Measurements from ENCODE around the gene RALGAPB. TPM values are rescaled to one million over a fixed set of nuclear protein-coding genes. Genes with fewer than 3 reads are reported as not detected.

RALGAPB gene
- total and polyA plus RNA-seq, 2 experiments from 2014 or later, result 10.2 to 40.4 TPM

DNA sequence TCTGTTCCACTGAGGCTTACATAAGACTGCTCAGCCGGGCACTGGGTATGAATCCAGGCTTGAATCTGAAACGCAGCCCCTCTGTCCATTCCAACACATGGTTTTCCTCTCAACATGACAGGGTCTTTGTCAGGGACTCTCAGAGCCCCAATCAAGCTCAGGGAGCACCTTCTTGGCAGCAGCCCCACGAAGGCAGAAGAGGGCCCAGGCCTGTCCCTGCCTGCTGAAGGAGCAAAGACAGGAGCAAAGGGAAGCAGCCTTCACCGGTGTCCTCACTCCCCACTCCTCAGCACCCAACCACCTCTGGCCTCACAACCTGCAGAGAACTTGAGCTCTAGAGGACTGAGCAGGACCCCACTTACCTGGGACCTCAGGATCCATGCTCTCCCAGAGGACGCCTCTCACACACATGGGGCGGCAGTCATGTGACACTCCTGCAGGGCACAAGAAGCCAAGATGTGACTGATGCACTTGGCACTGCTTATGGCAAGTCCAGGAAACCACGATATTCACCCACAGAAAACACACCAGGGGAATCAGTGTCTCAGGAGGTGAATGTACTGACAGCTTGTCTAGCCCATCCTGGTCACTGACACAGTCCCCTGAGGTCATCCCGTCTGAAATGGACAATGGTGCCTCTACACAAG is 41.8 kb upstream of the RALGAPB start:
- no peak overlapping the region for H3K4me2 ChIP-seq
- peaks cover 6% of the 10 kb centered on the region; the same call in 1 of the 2 replicates for H3K4me1 ChIP-seq (ENCODE audit: insufficient read depth)
- H3K4me3 ChIP-seq, result no peak overlapping the region
- H2AFZ ChIP-seq, result no peak overlapping the region
- H3K36me3 Mint-ChIP-seq (ENCODE audit: low read depth), result peaks cover 93% of the 10 kb centered on the region
- no peak for TF ChIP-seq CREB1 (CRISPR knock-in tag; IDR thresholded peaks at IDR 0.05; ENCODE audit: low read depth)
- TF ChIP-seq, protein P1, sequence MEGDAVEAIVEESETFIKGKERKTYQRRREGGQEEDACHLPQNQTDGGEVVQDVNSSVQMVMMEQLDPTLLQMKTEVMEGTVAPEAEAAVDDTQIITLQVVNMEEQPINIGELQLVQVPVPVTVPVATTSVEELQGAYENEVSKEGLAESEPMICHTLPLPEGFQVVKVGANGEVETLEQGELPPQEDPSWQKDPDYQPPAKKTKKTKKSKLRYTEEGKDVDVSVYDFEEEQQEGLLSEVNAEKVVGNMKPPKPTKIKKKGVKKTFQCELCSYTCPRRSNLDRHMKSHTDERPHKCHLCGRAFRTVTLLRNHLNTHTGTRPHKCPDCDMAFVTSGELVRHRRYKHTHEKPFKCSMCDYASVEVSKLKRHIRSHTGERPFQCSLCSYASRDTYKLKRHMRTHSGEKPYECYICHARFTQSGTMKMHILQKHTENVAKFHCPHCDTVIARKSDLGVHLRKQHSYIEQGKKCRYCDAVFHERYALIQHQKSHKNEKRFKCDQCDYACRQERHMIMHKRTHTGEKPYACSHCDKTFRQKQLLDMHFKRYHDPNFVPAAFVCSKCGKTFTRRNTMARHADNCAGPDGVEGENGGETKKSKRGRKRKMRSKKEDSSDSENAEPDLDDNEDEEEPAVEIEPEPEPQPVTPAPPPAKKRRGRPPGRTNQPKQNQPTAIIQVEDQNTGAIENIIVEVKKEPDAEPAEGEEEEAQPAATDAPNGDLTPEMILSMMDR (conservative IDR thresholded peaks at IDR 0.05; ENCODE audit: low read depth in 2 of 2), result no peak
- TF ChIP-seq, protein P2, sequence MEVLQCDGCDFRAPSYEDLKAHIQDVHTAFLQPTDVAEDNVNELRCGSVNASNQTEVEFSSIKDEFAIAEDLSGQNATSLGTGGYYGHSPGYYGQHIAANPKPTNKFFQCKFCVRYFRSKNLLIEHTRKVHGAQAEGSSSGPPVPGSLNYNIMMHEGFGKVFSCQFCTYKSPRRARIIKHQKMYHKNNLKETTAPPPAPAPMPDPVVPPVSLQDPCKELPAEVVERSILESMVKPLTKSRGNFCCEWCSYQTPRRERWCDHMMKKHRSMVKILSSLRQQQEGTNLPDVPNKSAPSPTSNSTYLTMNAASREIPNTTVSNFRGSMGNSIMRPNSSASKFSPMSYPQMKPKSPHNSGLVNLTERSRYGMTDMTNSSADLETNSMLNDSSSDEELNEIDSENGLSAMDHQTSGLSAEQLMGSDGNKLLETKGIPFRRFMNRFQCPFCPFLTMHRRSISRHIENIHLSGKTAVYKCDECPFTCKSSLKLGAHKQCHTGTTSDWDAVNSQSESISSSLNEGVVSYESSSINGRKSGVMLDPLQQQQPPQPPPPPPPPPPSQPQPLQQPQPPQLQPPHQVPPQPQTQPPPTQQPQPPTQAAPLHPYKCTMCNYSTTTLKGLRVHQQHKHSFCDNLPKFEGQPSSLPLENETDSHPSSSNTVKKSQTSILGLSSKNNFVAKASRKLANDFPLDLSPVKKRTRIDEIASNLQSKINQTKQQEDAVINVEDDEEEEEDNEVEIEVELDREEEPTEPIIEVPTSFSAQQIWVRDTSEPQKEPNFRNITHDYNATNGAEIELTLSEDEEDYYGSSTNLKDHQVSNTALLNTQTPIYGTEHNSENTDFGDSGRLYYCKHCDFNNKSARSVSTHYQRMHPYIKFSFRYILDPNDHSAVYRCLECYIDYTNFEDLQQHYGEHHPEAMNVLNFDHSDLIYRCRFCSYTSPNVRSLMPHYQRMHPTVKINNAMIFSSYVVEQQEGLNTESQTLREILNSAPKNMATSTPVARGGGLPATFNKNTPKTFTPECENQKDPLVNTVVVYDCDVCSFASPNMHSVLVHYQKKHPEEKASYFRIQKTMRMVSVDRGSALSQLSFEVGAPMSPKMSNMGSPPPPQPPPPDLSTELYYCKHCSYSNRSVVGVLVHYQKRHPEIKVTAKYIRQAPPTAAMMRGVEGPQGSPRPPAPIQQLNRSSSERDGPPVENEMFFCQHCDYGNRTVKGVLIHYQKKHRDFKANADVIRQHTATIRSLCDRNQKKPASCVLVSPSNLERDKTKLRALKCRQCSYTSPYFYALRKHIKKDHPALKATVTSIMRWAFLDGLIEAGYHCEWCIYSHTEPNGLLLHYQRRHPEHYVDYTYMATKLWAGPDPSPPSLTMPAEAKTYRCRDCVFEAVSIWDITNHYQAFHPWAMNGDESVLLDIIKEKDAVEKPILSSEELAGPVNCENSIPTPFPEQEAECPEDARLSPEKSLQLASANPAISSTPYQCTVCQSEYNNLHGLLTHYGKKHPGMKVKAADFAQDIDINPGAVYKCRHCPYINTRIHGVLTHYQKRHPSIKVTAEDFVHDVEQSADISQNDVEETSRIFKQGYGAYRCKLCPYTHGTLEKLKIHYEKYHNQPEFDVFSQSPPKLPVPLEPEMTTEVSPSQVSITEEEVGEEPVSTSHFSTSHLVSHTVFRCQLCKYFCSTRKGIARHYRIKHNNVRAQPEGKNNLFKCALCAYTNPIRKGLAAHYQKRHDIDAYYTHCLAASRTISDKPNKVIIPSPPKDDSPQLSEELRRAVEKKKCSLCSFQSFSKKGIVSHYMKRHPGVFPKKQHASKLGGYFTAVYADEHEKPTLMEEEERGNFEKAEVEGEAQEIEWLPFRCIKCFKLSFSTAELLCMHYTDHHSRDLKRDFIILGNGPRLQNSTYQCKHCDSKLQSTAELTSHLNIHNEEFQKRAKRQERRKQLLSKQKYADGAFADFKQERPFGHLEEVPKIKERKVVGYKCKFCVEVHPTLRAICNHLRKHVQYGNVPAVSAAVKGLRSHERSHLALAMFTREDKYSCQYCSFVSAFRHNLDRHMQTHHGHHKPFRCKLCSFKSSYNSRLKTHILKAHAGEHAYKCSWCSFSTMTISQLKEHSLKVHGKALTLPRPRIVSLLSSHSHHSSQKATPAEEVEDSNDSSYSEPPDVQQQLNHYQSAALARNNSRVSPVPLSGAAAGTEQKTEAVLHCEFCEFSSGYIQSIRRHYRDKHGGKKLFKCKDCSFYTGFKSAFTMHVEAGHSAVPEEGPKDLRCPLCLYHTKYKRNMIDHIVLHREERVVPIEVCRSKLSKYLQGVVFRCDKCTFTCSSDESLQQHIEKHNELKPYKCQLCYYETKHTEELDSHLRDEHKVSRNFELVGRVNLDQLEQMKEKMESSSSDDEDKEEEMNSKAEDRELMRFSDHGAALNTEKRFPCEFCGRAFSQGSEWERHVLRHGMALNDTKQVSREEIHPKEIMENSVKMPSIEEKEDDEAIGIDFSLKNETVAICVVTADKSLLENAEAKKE (CRISPR knock-in tag; IDR thresholded peaks at IDR 0.05), result no peak
- TF ChIP-seq, protein P3, sequence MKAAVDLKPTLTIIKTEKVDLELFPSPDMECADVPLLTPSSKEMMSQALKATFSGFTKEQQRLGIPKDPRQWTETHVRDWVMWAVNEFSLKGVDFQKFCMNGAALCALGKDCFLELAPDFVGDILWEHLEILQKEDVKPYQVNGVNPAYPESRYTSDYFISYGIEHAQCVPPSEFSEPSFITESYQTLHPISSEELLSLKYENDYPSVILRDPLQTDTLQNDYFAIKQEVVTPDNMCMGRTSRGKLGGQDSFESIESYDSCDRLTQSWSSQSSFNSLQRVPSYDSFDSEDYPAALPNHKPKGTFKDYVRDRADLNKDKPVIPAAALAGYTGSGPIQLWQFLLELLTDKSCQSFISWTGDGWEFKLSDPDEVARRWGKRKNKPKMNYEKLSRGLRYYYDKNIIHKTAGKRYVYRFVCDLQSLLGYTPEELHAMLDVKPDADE (IDR thresholded peaks at IDR 0.05), result no peak
- TF ChIP-seq EZH2 (IDR thresholded peaks at IDR 0.05; ENCODE audit: low read depth, unreplicated experiment), result no peak
- TF ChIP-seq JUNB (IDR thresholded peaks at IDR 0.05; ENCODE audit: unreplicated experiment), result no peak
- no peak for TF ChIP-seq STAT1 (IDR thresholded peaks at IDR 0.05; ENCODE audit: unreplicated experiment)
- TF ChIP-seq, protein P4, sequence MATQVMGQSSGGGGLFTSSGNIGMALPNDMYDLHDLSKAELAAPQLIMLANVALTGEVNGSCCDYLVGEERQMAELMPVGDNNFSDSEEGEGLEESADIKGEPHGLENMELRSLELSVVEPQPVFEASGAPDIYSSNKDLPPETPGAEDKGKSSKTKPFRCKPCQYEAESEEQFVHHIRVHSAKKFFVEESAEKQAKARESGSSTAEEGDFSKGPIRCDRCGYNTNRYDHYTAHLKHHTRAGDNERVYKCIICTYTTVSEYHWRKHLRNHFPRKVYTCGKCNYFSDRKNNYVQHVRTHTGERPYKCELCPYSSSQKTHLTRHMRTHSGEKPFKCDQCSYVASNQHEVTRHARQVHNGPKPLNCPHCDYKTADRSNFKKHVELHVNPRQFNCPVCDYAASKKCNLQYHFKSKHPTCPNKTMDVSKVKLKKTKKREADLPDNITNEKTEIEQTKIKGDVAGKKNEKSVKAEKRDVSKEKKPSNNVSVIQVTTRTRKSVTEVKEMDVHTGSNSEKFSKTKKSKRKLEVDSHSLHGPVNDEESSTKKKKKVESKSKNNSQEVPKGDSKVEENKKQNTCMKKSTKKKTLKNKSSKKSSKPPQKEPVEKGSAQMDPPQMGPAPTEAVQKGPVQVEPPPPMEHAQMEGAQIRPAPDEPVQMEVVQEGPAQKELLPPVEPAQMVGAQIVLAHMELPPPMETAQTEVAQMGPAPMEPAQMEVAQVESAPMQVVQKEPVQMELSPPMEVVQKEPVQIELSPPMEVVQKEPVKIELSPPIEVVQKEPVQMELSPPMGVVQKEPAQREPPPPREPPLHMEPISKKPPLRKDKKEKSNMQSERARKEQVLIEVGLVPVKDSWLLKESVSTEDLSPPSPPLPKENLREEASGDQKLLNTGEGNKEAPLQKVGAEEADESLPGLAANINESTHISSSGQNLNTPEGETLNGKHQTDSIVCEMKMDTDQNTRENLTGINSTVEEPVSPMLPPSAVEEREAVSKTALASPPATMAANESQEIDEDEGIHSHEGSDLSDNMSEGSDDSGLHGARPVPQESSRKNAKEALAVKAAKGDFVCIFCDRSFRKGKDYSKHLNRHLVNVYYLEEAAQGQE (IDR thresholded peaks at IDR 0.05; ENCODE audit: unreplicated experiment), result no peak
- TF ChIP-seq ZNF114 (CRISPR knock-in tag; IDR thresholded peaks at IDR 0.05), result no peak
- no peak for ATAC-seq
- H3K4me3 Mint-ChIP-seq, result no peak overlapping the region
- peaks cover 6% of the 10 kb centered on the region; the same call in 2 of the 3 replicates for H3K9me3 Mint-ChIP-seq
- peaks cover 78% of the 10 kb centered on the region for H3K36me3 ChIP-seq (ENCODE audit: insufficient read depth)
- H3K27me3 ChIP-seq (ENCODE audit: insufficient read depth), result no peaks in the 10 kb centered on the region
- H3K79me2 ChIP-seq (replicated peaks; ENCODE audit: insufficient read depth), result peaks cover 91% of the 10 kb centered on the region
- H4K20me1 ChIP-seq (replicated peaks; ENCODE audit: insufficient read depth), result peaks cover 38% of the 10 kb centered on the region
- no peak for DNase-seq (ENCODE audit: low spot score)
- peaks cover 18% of the 10 kb centered on the region for H3F3A ChIP-seq (replicated peaks; ENCODE audit: low read depth)
- H3K27me3 Mint-ChIP-seq (ENCODE audit: insufficient read depth, low read depth, poor library complexity), result peaks cover 41% of the 10 kb centered on the region
- H3K9me2 ChIP-seq (ENCODE audit: insufficient read depth), result no peaks in the 10 kb centered on the region
- H3K4me1 Mint-ChIP-seq, result peaks cover 22% of the 10 kb centered on the region
- peak overlapping the region; percentile 81; the same call in 1 of the 2 replicates for H3K27ac Mint-ChIP-seq
- no peak overlapping the region for H3K27ac ChIP-seq (ENCODE audit: low read depth)

Data from GM23338 (cell line).